OCI-LY7 (cell line): ENCODE measurements around the gene ASMTL.

Experiments
- CTCF ChIP-seq: fragments of 200-600 bp; sonication (generic); conservative IDR thresholded peaks from 2 replicates; pipeline ENCODE4 v1.5.1; 2014; ENCODE audit warnings: mild to moderate bottlenecking, antibody characterized with exemption, low read length, moderate library complexity, mixed read lengths
- EZH2phosphoT487 ChIP-seq: fragments of 200-600 bp; sonication (generic); IDR thresholded peaks from 2 replicates; pipeline ENCODE4 v1.6.1; 2018; ENCODE audit warnings: low read depth, borderline replicate concordance, mild to moderate bottlenecking, mixed run types, antibody characterized with exemption, low read length, moderate library complexity, mixed read lengths

GRCh38 chrX:1423215-1423614 is 29.5 kb downstream of the ASMTL start:
- no peak for TF ChIP-seq CTCF
- TF ChIP-seq EZH2phosphoT487: no peak
